ENCODE data around the gene ZWILCH. TPM values are rescaled to one million over a fixed set of nuclear protein-coding genes. Genes with fewer than 3 reads are reported as not detected.

Gene ZWILCH
- total RNA-seq, 1 donor from 2014 or later, result 15.5 TPM

DNA sequence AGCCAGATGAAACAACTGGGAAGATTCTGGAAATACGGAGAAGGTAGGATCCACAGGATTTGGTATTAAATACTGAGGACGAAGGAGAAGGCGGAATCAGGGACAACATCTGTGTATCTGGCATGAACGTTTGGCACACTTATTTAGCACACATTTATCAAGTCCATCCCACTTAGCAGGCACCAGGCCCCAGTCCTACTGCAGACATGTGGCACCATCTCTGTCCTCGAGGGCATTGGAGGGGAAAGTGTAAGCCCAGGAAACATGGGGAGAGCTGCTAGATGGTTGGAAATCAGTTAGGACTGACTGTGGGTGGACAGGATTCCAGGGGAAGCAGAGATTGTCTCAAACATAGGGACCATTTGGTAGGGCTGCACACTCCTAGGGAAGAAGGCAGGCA, 89.7 kb downstream of the ZWILCH start:
- no peak overlapping the region for H3K27ac ChIP-seq (ENCODE audit: low read depth, low read length)
- peaks cover 3% of the 10 kb centered on the region for H3K27me3 ChIP-seq (ENCODE audit: insufficient read depth, low read length)
- no peak overlapping the region for H3K4me3 ChIP-seq (ENCODE audit: insufficient read depth, low read depth, low read length)
- no peak overlapping the region for H2AFZ ChIP-seq (ENCODE audit: low read depth, low read length)
- no peaks in the 10 kb centered on the region for H3K9me3 ChIP-seq (ENCODE audit: insufficient read depth, low read depth, low read length)
- FAIRE-seq (no peak), DNase-seq (ENCODE audit: low read depth) (no peak)
- Mint-ChIP-seq H3K27me3 (ENCODE audit: low read depth, unreplicated experiment) (peaks cover 50% of the 10 kb centered on the region), H3K27ac (ENCODE audit: unreplicated experiment) (no peak overlapping the region), H3K4me1 (ENCODE audit: low read depth, unreplicated experiment) (peaks cover 1% of the 10 kb centered on the region), H3K4me3 (ENCODE audit: unreplicated experiment) (no peak overlapping the region), H3K36me3 (ENCODE audit: low read depth, unreplicated experiment) (no peaks in the 10 kb centered on the region), H3K9me3 (ENCODE audit: unreplicated experiment) (no peaks in the 10 kb centered on the region)
- no peak for TF ChIP-seq EZH2 (IDR thresholded peaks at IDR 0.05; ENCODE audit: insufficient read depth, low read length)
- TF ChIP-seq, protein P1, sequence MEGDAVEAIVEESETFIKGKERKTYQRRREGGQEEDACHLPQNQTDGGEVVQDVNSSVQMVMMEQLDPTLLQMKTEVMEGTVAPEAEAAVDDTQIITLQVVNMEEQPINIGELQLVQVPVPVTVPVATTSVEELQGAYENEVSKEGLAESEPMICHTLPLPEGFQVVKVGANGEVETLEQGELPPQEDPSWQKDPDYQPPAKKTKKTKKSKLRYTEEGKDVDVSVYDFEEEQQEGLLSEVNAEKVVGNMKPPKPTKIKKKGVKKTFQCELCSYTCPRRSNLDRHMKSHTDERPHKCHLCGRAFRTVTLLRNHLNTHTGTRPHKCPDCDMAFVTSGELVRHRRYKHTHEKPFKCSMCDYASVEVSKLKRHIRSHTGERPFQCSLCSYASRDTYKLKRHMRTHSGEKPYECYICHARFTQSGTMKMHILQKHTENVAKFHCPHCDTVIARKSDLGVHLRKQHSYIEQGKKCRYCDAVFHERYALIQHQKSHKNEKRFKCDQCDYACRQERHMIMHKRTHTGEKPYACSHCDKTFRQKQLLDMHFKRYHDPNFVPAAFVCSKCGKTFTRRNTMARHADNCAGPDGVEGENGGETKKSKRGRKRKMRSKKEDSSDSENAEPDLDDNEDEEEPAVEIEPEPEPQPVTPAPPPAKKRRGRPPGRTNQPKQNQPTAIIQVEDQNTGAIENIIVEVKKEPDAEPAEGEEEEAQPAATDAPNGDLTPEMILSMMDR (IDR thresholded peaks at IDR 0.05; ENCODE audit: insufficient read depth, low read depth, low read length), result no peak
- no peaks in the 10 kb centered on the region for H3K79me2 ChIP-seq (ENCODE audit: insufficient read depth, low read length)
- no peak overlapping the region for H3K4me2 ChIP-seq (ENCODE audit: low read length)
- H4K20me1 ChIP-seq (ENCODE audit: insufficient read depth, low read length), result no peaks in the 10 kb centered on the region
- no peak overlapping the region for H3K9ac ChIP-seq (ENCODE audit: low read length)
- no peaks in the 10 kb centered on the region for H3K4me1 ChIP-seq (ENCODE audit: insufficient read depth, low read length)
- H3K36me3 ChIP-seq (ENCODE audit: insufficient read depth, low read length), result no peaks in the 10 kb centered on the region

DNA sequence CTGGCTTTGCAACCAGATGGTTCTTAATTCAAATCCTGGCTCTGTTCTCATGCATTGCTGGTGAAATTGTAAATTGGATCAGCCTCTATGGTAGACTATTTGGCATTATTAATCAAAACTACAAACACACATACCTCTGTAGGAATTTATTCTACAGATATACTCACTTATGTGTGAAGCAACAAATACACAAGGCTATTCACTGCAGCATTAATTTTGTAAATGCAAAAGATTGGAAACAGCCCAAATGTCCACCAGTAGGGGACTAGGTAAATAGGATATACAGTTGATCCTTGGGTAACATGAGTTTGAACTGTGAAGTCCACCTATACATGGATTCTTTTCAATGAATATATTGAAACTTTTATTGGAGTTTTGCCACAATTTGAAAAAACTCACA, 90.2 kb downstream of the ZWILCH start:
- no peak for FAIRE-seq
- H3K79me2 ChIP-seq (ENCODE audit: insufficient read depth, low read length), result no peaks in the 10 kb centered on the region
- no peak for TF ChIP-seq EZH2 (IDR thresholded peaks at IDR 0.05; ENCODE audit: insufficient read depth, low read length)
- TF ChIP-seq, protein P1 (IDR thresholded peaks at IDR 0.05; ENCODE audit: insufficient read depth, low read depth, low read length), result no peak
- H3K36me3 ChIP-seq (ENCODE audit: insufficient read depth, low read length), result no peaks in the 10 kb centered on the region
- Mint-ChIP-seq H3K27ac (ENCODE audit: unreplicated experiment) (no peak overlapping the region), H3K36me3 (ENCODE audit: low read depth, unreplicated experiment) (no peaks in the 10 kb centered on the region), H3K27me3 (ENCODE audit: low read depth, unreplicated experiment) (peaks cover 52% of the 10 kb centered on the region), H3K4me3 (ENCODE audit: unreplicated experiment) (no peak overlapping the region), H3K9me3 (ENCODE audit: unreplicated experiment) (no peaks in the 10 kb centered on the region), H3K4me1 (ENCODE audit: low read depth, unreplicated experiment) (peaks cover 1% of the 10 kb centered on the region)
- H4K20me1 ChIP-seq (ENCODE audit: insufficient read depth, low read length), result no peaks in the 10 kb centered on the region
- no peak overlapping the region for H3K9ac ChIP-seq (ENCODE audit: low read length)
- no peak overlapping the region for H3K4me2 ChIP-seq (ENCODE audit: low read length)
- peaks cover 4% of the 10 kb centered on the region for H3K27me3 ChIP-seq (ENCODE audit: insufficient read depth, low read length)
- no peaks in the 10 kb centered on the region for H3K9me3 ChIP-seq (ENCODE audit: insufficient read depth, low read depth, low read length)
- H3K4me1 ChIP-seq (ENCODE audit: insufficient read depth, low read length), result no peaks in the 10 kb centered on the region
- no peak overlapping the region for H3K4me3 ChIP-seq (ENCODE audit: insufficient read depth, low read depth, low read length)
- H3K27ac ChIP-seq (ENCODE audit: low read depth, low read length), result no peak overlapping the region
- no peak for DNase-seq (ENCODE audit: low read depth)
- no peak overlapping the region for H2AFZ ChIP-seq (ENCODE audit: low read depth, low read length)

DNA sequence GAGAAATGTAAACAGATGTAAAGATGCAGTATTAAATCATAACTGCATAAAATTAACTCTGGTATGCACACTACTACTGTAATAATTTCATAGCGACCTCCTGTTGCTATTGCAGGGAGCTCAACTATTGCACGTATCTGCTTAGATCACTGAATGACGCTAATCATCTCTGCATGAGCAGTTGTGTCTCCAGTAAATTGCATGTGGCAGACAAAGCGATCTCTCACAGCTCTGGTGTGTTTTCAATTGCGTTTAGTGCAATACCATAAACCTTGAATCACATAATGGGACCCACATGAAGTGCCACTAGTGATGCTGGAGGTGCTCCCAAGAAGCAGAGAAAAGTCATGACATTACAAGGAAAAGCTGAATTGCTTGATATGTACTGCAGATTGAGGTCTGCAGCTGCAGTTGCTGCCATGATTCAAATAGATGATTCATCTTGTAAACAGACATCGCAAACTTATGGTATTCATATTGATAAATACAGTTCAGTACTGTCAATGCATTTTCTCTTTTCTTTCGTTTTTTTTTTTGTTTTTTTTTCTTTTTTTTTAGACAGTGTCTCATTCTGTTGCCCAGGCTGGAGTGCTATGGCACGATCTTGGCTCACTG, 90.9 kb downstream of the ZWILCH start:
- no peaks in the 10 kb centered on the region for H3K36me3 Mint-ChIP-seq (ENCODE audit: low read depth, unreplicated experiment)
- H3K27ac Mint-ChIP-seq (ENCODE audit: unreplicated experiment), result no peak overlapping the region
- H3K9me3 ChIP-seq (ENCODE audit: insufficient read depth, low read depth, low read length), result no peaks in the 10 kb centered on the region
- peaks cover 51% of the 10 kb centered on the region for H3K27me3 Mint-ChIP-seq (ENCODE audit: low read depth, unreplicated experiment)
- no peak overlapping the region for H3K9ac ChIP-seq (ENCODE audit: low read length)
- no peaks in the 10 kb centered on the region for H3K4me1 ChIP-seq (ENCODE audit: insufficient read depth, low read length)
- peaks cover 6% of the 10 kb centered on the region for H3K27me3 ChIP-seq (ENCODE audit: insufficient read depth, low read length)
- TF ChIP-seq, protein P1 (IDR thresholded peaks at IDR 0.05; ENCODE audit: insufficient read depth, low read depth, low read length), result no peak
- no peak for TF ChIP-seq EZH2 (IDR thresholded peaks at IDR 0.05; ENCODE audit: insufficient read depth, low read length)
- peaks cover 1% of the 10 kb centered on the region for H3K4me1 Mint-ChIP-seq (ENCODE audit: low read depth, unreplicated experiment)
- DNase-seq (ENCODE audit: low read depth) (no peak), FAIRE-seq (no peak)
- H4K20me1 ChIP-seq (ENCODE audit: insufficient read depth, low read length), result no peaks in the 10 kb centered on the region
- H3K79me2 ChIP-seq (ENCODE audit: insufficient read depth, low read length), result no peaks in the 10 kb centered on the region
- no peaks in the 10 kb centered on the region for H3K9me3 Mint-ChIP-seq (ENCODE audit: unreplicated experiment)
- H3K4me2 ChIP-seq (ENCODE audit: low read length), result no peak overlapping the region
- no peak overlapping the region for H3K4me3 Mint-ChIP-seq (ENCODE audit: unreplicated experiment)
- H3K27ac ChIP-seq (ENCODE audit: low read depth, low read length), result no peak overlapping the region
- H3K4me3 ChIP-seq (ENCODE audit: insufficient read depth, low read depth, low read length), result no peak overlapping the region
- no peaks in the 10 kb centered on the region for H3K36me3 ChIP-seq (ENCODE audit: insufficient read depth, low read length)
- no peak overlapping the region for H2AFZ ChIP-seq (ENCODE audit: low read depth, low read length)

Measured in astrocyte (in vitro differentiated cells and primary cell).